Keratinocyte (primary cell): ENCODE data around the gene ERMP1. TPM values are rescaled to one million over a fixed set of nuclear protein-coding genes. Genes with fewer than 3 reads are reported as not detected.

Experiments
- DNase-seq: peaks from one replicate; pipeline ENCODE4 v3.0.0-alpha.2; 2011; ENCODE audit warnings: low read depth, missing footprints, low spot score
- FAIRE-seq: peaks from 2 replicates; lab custom pipeline; 2011; peaks lifted over from hg19 to GRCh38; lab: Jason Lieb, UNC
- H2AFZ ChIP-seq: 2 replicates; pipeline ENCODE4 v1.6.0; 2012; ENCODE audit warnings: low read length, control low read depth, inconsistent platforms; ENCODE audit not compliant: control insufficient read depth
- H3K27ac ChIP-seq: 2 replicates; pipeline ENCODE4 v1.5.1; 2011; ENCODE audit warnings: low read length; ENCODE audit not compliant: control insufficient read depth, insufficient read depth
- H3K27me3 ChIP-seq: 3 replicates; pipeline ENCODE4 v1.6.0; 2011; ENCODE audit warnings: low read length; ENCODE audit not compliant: control insufficient read depth, insufficient read depth; ENCODE audit errors: extremely low read depth
- H3K36me3 ChIP-seq, 2 experiments: 2 replicates in 1 of 2; 3 replicates in 1 of 2; pipeline ENCODE4 v1.5.1; 2011; ENCODE audit warnings: low read length in 2 of 2, mild to moderate bottlenecking in 1 of 2; ENCODE audit not compliant: control insufficient read depth in 2 of 2, insufficient read depth in 2 of 2; ENCODE audit errors: extremely low read depth in 1 of 2
- H3K4me1 ChIP-seq: 3 replicates; pipeline ENCODE4 v1.5.1; 2011; ENCODE audit warnings: low read length; ENCODE audit not compliant: control insufficient read depth, insufficient read depth; ENCODE audit errors: extremely low read depth
- H3K4me2 ChIP-seq: 3 replicates; pipeline ENCODE4 v1.6.0; 2011; ENCODE audit warnings: low read depth, low read length; ENCODE audit not compliant: control insufficient read depth, insufficient read depth; ENCODE audit errors: extremely low read depth
- H3K4me3 ChIP-seq, 3 experiments: fragments of 200-600 bp in 1 of 3; sonication (generic) in 1 of 3; 2 replicates in 2 of 3; 3 replicates in 1 of 3; pipeline ENCODE4 v1.5.1; 2011 to 2016; ENCODE audit warnings: low read length in 3 of 3, mild to moderate bottlenecking in 3 of 3, control low read depth in 2 of 3, inconsistent platforms in 1 of 3, low read depth in 1 of 3, mixed read lengths in 1 of 3, mixed run types in 1 of 3, moderate library complexity in 1 of 3; ENCODE audit not compliant: control insufficient read depth in 2 of 3, insufficient read depth in 2 of 3; ENCODE audit errors: extremely low read depth in 1 of 3
- H3K79me2 ChIP-seq: 2 replicates; pipeline ENCODE4 v1.6.0; 2012; ENCODE audit warnings: low read length; ENCODE audit not compliant: control insufficient read depth, insufficient read depth
- H3K9ac ChIP-seq: 3 replicates; pipeline ENCODE4 v1.6.0; 2011; ENCODE audit warnings: low read length; ENCODE audit not compliant: control insufficient read depth, insufficient read depth; ENCODE audit errors: extremely low read depth
- H3K9me1 ChIP-seq: 3 replicates; pipeline ENCODE4 v1.6.0; 2011; ENCODE audit warnings: low read length; ENCODE audit not compliant: control insufficient read depth, insufficient read depth; ENCODE audit errors: extremely low read depth
- H3K9me3 ChIP-seq: 2 replicates; pipeline ENCODE4 v1.5.1; 2012; ENCODE audit warnings: low read depth, low read length; ENCODE audit not compliant: control insufficient read depth
- H4K20me1 ChIP-seq: 3 replicates; pipeline ENCODE4 v1.6.0; 2011; ENCODE audit warnings: low read length; ENCODE audit not compliant: control insufficient read depth, insufficient read depth; ENCODE audit errors: extremely low read depth
- CTCF ChIP-seq, 3 experiments: IDR thresholded peaks in 1 of 3; conservative IDR thresholded peaks in 1 of 3; optimal IDR thresholded peaks in 1 of 3; 2 replicates in 2 of 3; 3 replicates in 1 of 3; pipeline versions ENCODE3 to v1.5.1; 2011; ENCODE audit warnings: low read length in 3 of 3, mild to moderate bottlenecking in 3 of 3, moderate library complexity in 2 of 3, control low read depth in 1 of 3, inconsistent platforms in 1 of 3; ENCODE audit not compliant: insufficient read depth in 2 of 3; ENCODE audit errors: extremely low read depth in 1 of 3
- EZH2 ChIP-seq: IDR thresholded peaks from one replicate; pipeline ENCODE4 v1.6.1; 2012; ENCODE audit warnings: inconsistent platforms, mild to moderate bottlenecking, low read length, moderate library complexity
- dilution Hi-C: fragments of 300-500 bp; cut with MboI; formaldehyde crosslinking; loops from one replicate; pipeline ENCODE4 v1.7.0; 2020; ENCODE audit warnings: low sequenced_read_pairs; ENCODE audit not compliant: extremely low pct_ligation_motif_present
- polyA plus RNA-seq, 5 experiments: library from polyadenylated mRNA; depleted of rRNA in 3 of 5; stranded (reverse) in 3 of 5; stranded (forward) in 1 of 5; unstranded in 1 of 5; fragments of >200 nt; gene quantifications; 1 replicate in 1 of 5; 2 replicates in 3 of 5; 3 replicates in 1 of 5; pipeline versions ENCODE4 v1.2.1 to v1.2.3, GENCODE V29; 2011 to 2012; ENCODE audit warnings: missing spikeins in 2 of 5, low read depth in 1 of 5, low replicate concordance in 1 of 5

ERMP1 gene
- polyA plus RNA-seq, 1 donor (not counting 4 experiments of a cell fraction or from before 2014, with no cell fraction given): 27.0 TPM

DNA sequence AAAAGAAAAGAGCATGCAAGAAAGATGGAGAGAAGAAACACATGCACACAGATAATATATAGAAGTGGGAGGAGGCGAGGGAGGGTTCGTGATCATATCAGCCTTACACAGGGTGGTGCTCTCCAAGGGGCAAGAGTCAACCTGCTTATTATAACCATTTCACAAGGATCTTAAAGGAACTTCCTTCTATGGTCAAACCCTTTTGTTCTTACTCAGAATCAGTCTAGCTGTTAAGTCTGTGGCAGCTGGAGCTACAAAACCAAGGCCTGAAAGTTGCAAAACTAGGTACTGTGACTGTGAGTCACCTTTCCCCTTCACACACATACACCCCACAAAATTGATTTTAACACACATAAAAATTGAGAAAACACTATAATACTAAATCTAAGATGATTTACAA, 18.5 kb upstream of the ERMP1 start:
- peak; percentile 46 for DNase-seq
- peak overlapping the region; percentile 33 for H3K27ac ChIP-seq

GRCh38 chr9:5850724-5851122, 17.8 kb upstream of the ERMP1 start:
- Histone ChIP-seq H3K79me2 (no peaks in the 10 kb centered on the region), H3K36me3 (no peaks in the 10 kb centered on the region), H3K9ac (no peak overlapping the region), H3K4me2 (peak overlapping the region; percentile 39), H3K27ac (no peak overlapping the region), H3K27me3 (no peaks in the 10 kb centered on the region), H3K4me3 (no peak overlapping the region), H4K20me1 (no peaks in the 10 kb centered on the region), H3K9me1 (no peaks in the 10 kb centered on the region), H2AFZ (peak overlapping the region; percentile 0), H3K9me3 (no peaks in the 10 kb centered on the region), H3K4me1 (peaks cover 17% of the 10 kb centered on the region)
- TF ChIP-seq EZH2 (no peak), CTCF (optimal IDR thresholded peaks at IDR 0.05 in 1 of 3, IDR thresholded peaks at IDR 0.05 in 1 of 3, conservative IDR thresholded peaks at IDR 0.05 in 1 of 3; ENCODE audit: extremely low read depth in 1 of 3, insufficient read depth in 2 of 3, low read length in 3 of 3) (no peak)
- FAIRE-seq: no peak
- dilution Hi-C loops: no loop called here
- no peak for DNase-seq

More for the DNA sequence above, 18.5 kb upstream of the ERMP1 start:
- Histone ChIP-seq H3K4me3 (no peak overlapping the region), H3K27me3 (no peaks in the 10 kb centered on the region), H3K79me2 (no peaks in the 10 kb centered on the region), H3K9me3 (no peaks in the 10 kb centered on the region), H3K4me1 (peaks cover 17% of the 10 kb centered on the region), H3K36me3 (no peaks in the 10 kb centered on the region), H3K9me1 (no peaks in the 10 kb centered on the region), H2AFZ (no peak overlapping the region), H3K4me2 (peak overlapping the region; percentile 39), H4K20me1 (no peaks in the 10 kb centered on the region), H3K9ac (no peak overlapping the region)
- dilution Hi-C loops: no loop called here
- FAIRE-seq: peak; percentile 79
- TF ChIP-seq CTCF (optimal IDR thresholded peaks at IDR 0.05 in 1 of 3, IDR thresholded peaks at IDR 0.05 in 1 of 3, conservative IDR thresholded peaks at IDR 0.05 in 1 of 3; ENCODE audit: extremely low read depth in 1 of 3, insufficient read depth in 2 of 3, low read length in 3 of 3) (no peak), EZH2 (no peak)
